Caco-2 (cell line): ENCODE results near the gene DENND1A. TPM values are rescaled to one million over a fixed set of nuclear protein-coding genes. Genes with fewer than 3 reads are reported as not detected.

Experiments used
- BruUV-seq: library from RNA; stranded (reverse); fragments of 400-500 nt; replicated peaks from 2 replicates; lab custom pipeline; 2021; lab: Mats Ljungman, UMichigan
- CTCF ChIA-PET: fragments of 300-600 bp; sonication (Branson Sonifier 250); formaldehyde crosslinking; loops from one replicate; lab custom pipeline; 2022; ENCODE audit warnings: antibody characterized with exemption; lab: Charles Lee
- POLR2A ChIA-PET: fragments of 300-600 bp; sonication (Branson Sonifier 250); formaldehyde crosslinking; loops from one replicate; lab custom pipeline; 2022; ENCODE audit warnings: antibody characterized with exemption; lab: Charles Lee
- DNase-seq, 2 experiments: peaks; one replicate each; pipeline versions ENCODE4 v3.0.0 to v3.0.0-alpha.2; 2020 to 2022
- H3K27me3 ChIP-seq: replicated peaks from 2 replicates; pipeline ENCODE4 v1.6.0; 2011; ENCODE audit warnings: low read length; ENCODE audit not compliant: control insufficient read depth, insufficient read depth
- H3K36me3 ChIP-seq: 2 replicates; pipeline ENCODE4 v1.5.1; 2011; ENCODE audit warnings: low read length; ENCODE audit not compliant: control insufficient read depth, insufficient read depth
- H3K4me1 ChIP-seq: fragments of 250-450 bp; sonication (Bioruptor Pico); 2 replicates; pipeline ENCODE4 v1.5.1; 2020; ENCODE audit warnings: mild to moderate bottlenecking
- H3K4me3 ChIP-seq: 2 replicates; pipeline ENCODE4 v1.5.1; 2011; ENCODE audit warnings: low read depth, mild to moderate bottlenecking, control low read depth, low read length
- H3K9me3 ChIP-seq: fragments of 250-450 bp; sonication (Bioruptor Pico); 2 replicates; pipeline ENCODE4 v1.5.1; 2020; ENCODE audit warnings: mild to moderate bottlenecking, moderate library complexity
- H3K27ac Mint-ChIP-seq: one replicate; pipeline ENCODE4 v1.8.0; 2022; ENCODE audit warnings: mixed read lengths; ENCODE audit not compliant: unreplicated experiment
- H3K27me3 Mint-ChIP-seq: one replicate; pipeline ENCODE4 v1.8.0; 2022; ENCODE audit warnings: mixed read lengths; ENCODE audit not compliant: insufficient read depth, unreplicated experiment
- H3K36me3 Mint-ChIP-seq: one replicate; pipeline ENCODE4 v1.8.0; 2022; ENCODE audit warnings: mild to moderate bottlenecking, mixed read lengths; ENCODE audit not compliant: insufficient read depth, unreplicated experiment
- H3K4me1 Mint-ChIP-seq: one replicate; pipeline ENCODE4 v1.8.0; 2022; ENCODE audit warnings: low read depth, mixed read lengths; ENCODE audit not compliant: unreplicated experiment
- H3K4me3 Mint-ChIP-seq: one replicate; pipeline ENCODE4 v1.8.0; 2022; ENCODE audit warnings: mild to moderate bottlenecking, moderate library complexity, mixed read lengths; ENCODE audit not compliant: unreplicated experiment
- H3K9me3 Mint-ChIP-seq: one replicate; pipeline ENCODE4 v1.8.0; 2022; ENCODE audit warnings: mixed read lengths; ENCODE audit not compliant: unreplicated experiment
- CTCF ChIP-seq, 2 experiments: fragments of 200-600 bp in 1 of 2; IDR thresholded peaks; 1 replicate in 1 of 2; 2 replicates in 1 of 2; pipeline versions ENCODE4 v1.5.1 to v1.8.0; 2011 to 2022; ENCODE audit warnings: antibody characterized with exemption in 1 of 2, control low read depth in 1 of 2, inconsistent platforms in 1 of 2, low read depth in 1 of 2, low read length in 1 of 2, mild to moderate bottlenecking in 1 of 2, moderate library complexity in 1 of 2; ENCODE audit not compliant: insufficient read depth in 1 of 2, severe bottlenecking in 1 of 2, unreplicated experiment in 1 of 2
- intact Hi-C: fragments of 100-400 bp; cut with micrococcal nuclease; formaldehyde crosslinking; loops from one replicate; pipeline ENCODE4 v1.10.0; 2022; ENCODE audit not compliant: unreplicated experiment
- total RNA-seq: library from RNA; stranded (reverse); gene quantifications from 2 replicates; pipeline ENCODE4 v1.2.3, GENCODE V29; 2022

Gene DENND1A
- total RNA-seq, 1 experiment from 2014 or later: 41.6 TPM

GRCh38 chr9:123622711-123623241 is 307.1 kb downstream of the DENND1A start:
- no peaks in the 10 kb centered on the region for H3K4me1 ChIP-seq
- DNase-seq: no peak
- H3K4me3 Mint-ChIP-seq: no peak overlapping the region
- no peaks in the 10 kb centered on the region; the same call in 1 of the 2 replicates for H3K36me3 ChIP-seq
- POLR2A ChIA-PET: interaction anchor here (0.6 kb wide), 1 partner anchor 31 kb away, joined by 4 read pairs; no protein-coding TSS in a partner anchor
- no peak overlapping the region for H3K27ac Mint-ChIP-seq
- TF ChIP-seq CTCF (IDR thresholded peaks at IDR 0.05; ENCODE audit: insufficient read depth in 1 of 2, low read depth in 1 of 2, low read length in 1 of 2, severe bottlenecking in 1 of 2, unreplicated experiment in 1 of 2): no peak
- intact Hi-C loops: no loop called here
- H3K9me3 ChIP-seq: no peaks in the 10 kb centered on the region
- H3K4me3 ChIP-seq: no peak overlapping the region
- BruUV-seq: no TSS peak
- H3K4me1 Mint-ChIP-seq: no peaks in the 10 kb centered on the region
- CTCF ChIA-PET: no interaction called here
- H3K9me3 Mint-ChIP-seq: no peaks in the 10 kb centered on the region
- H3K27me3 Mint-ChIP-seq: no peaks in the 10 kb centered on the region
- no peaks in the 10 kb centered on the region for H3K27me3 ChIP-seq
- no peaks in the 10 kb centered on the region for H3K36me3 Mint-ChIP-seq

GRCh38 chr9:123620239-123620638 is 309.7 kb downstream of the DENND1A start:
- H3K9me3 ChIP-seq: no peaks in the 10 kb centered on the region
- no peaks in the 10 kb centered on the region for H3K4me1 ChIP-seq
- Mint-ChIP-seq H3K36me3 (peaks cover 14% of the 10 kb centered on the region), H3K27me3 (no peaks in the 10 kb centered on the region), H3K9me3 (no peaks in the 10 kb centered on the region), H3K27ac (no peak overlapping the region), H3K4me1 (no peaks in the 10 kb centered on the region), H3K4me3 (no peak overlapping the region)
- H3K27me3 ChIP-seq: no peaks in the 10 kb centered on the region
- H3K4me3 ChIP-seq: no peak overlapping the region
- DNase-seq: no peak
- ChIA-PET CTCF (interaction anchor here (0.7 kb wide), 1 partner anchor 46 kb away, joined by 5 read pairs; no protein-coding TSS in a partner anchor), POLR2A (no interaction called here)
- intact Hi-C loops: no loop called here
- BruUV-seq: no TSS peak
- no peak for TF ChIP-seq CTCF (IDR thresholded peaks at IDR 0.05; ENCODE audit: insufficient read depth in 1 of 2, low read depth in 1 of 2, low read length in 1 of 2, severe bottlenecking in 1 of 2, unreplicated experiment in 1 of 2)
- no peaks in the 10 kb centered on the region for H3K36me3 ChIP-seq

- no peaks in the 10 kb centered on the region for H3K27me3 Mint-ChIP-seq
- DNase-seq: no peak
- POLR2A ChIA-PET: no interaction called here
- H3K4me3 Mint-ChIP-seq: no peak overlapping the region
- H3K36me3 Mint-ChIP-seq: peaks cover 14% of the 10 kb centered on the region
- no peaks in the 10 kb centered on the region for H3K4me1 Mint-ChIP-seq
- intact Hi-C loops: no loop called here
- Histone ChIP-seq H3K27me3 (no peaks in the 10 kb centered on the region), H3K4me3 (no peak overlapping the region), H3K36me3 (no peaks in the 10 kb centered on the region), H3K4me1 (no peaks in the 10 kb centered on the region), H3K9me3 (no peaks in the 10 kb centered on the region)
- no peak overlapping the region for H3K27ac Mint-ChIP-seq
- CTCF ChIA-PET: no interaction called here
- no TSS peak for BruUV-seq
- no peaks in the 10 kb centered on the region for H3K9me3 Mint-ChIP-seq
- no peak for TF ChIP-seq CTCF (IDR thresholded peaks at IDR 0.05; ENCODE audit: insufficient read depth in 1 of 2, low read depth in 1 of 2, low read length in 1 of 2, severe bottlenecking in 1 of 2, unreplicated experiment in 1 of 2)
Measured at GRCh38 chr9:123617952-123618678, 311.8 kb downstream of the DENND1A start.
